HG02938 (cell line): ENCODE measurements around the gene ACAA1.
"Not testable (repeated sequence)": the region's sequence is repeated elsewhere in the genome, so short reads cannot be mapped to it uniquely, and the experiment has no call there.

Experiments used
- ATAC-seq: cut with Tn5 transposase; IDR thresholded peaks from one replicate; pipeline ENCODE4 v1.9.1; 2021; ENCODE audit warnings: mild to moderate bottlenecking, moderate library complexity; ENCODE audit not compliant: unreplicated experiment

The ACAA1 gene

GRCh38 chr3:38137615-38138348 lies 855 bp upstream of the ACAA1 start:
- no peak for ATAC-seq

GRCh38 chr3:38136393-38136776 lies 542 bp downstream of the ACAA1 start:
- no peak for ATAC-seq

GRCh38 chr3:38135621-38136277 lies 1.2 kb downstream of the ACAA1 start:
- not testable (repeated sequence) for ATAC-seq

- not testable (repeated sequence) for ATAC-seq
These were observed 2.3 kb downstream of the ACAA1 start for GRCh38 chr3:38134517-38135143.

GRCh38 chr3:38133557-38134405 lies 3.1 kb downstream of the ACAA1 start:
- ATAC-seq, result no peak

GRCh38 chr3:38133209-38133556 lies 3.7 kb downstream of the ACAA1 start:
- no peak for ATAC-seq

GRCh38 chr3:38131621-38132369 lies 5.1 kb downstream of the ACAA1 start:
- ATAC-seq, result no peak

GRCh38 chr3:38130631-38131065 lies 6.3 kb downstream of the ACAA1 start:
- ATAC-seq, result no peak

- no peak for ATAC-seq
These were observed 7.9 kb downstream of the ACAA1 start for GRCh38 chr3:38129058-38129457.

- ATAC-seq, result no peak
These were observed 8.6 kb downstream of the ACAA1 start for GRCh38 chr3:38128303-38128655.

GRCh38 chr3:38127611-38128302 lies 9.2 kb downstream of the ACAA1 start:
- ATAC-seq, result no peak

- ATAC-seq, result no peak
These were observed 10.6 kb downstream of the ACAA1 start for GRCh38 chr3:38126121-38126892.

GRCh38 chr3:38125305-38126120 lies 11.4 kb downstream of the ACAA1 start:
- no peak for ATAC-seq

- no peak for ATAC-seq
These were observed 12.4 kb downstream of the ACAA1 start for GRCh38 chr3:38124324-38125122.

- no peak for ATAC-seq
These were observed 14.1 kb downstream of the ACAA1 start for GRCh38 chr3:38122712-38123290.

GRCh38 chr3:38121832-38122461 lies 15.0 kb downstream of the ACAA1 start:
- no peak for ATAC-seq

- no peak for ATAC-seq
These were observed 15.5 kb downstream of the ACAA1 start for GRCh38 chr3:38121451-38121831.
